HepG2 (cell line): ENCODE data around the gene ZFHX3. TPM values are rescaled to one million over a fixed set of nuclear protein-coding genes. Genes with fewer than 3 reads are reported as not detected.

Experiments
- ATAC-seq: fragments of 200-7000 bp; cut with Tn5 transposase; 3 replicates; pipeline ENCODE4 v1.9.1; 2020; ENCODE audit warnings: mild to moderate bottlenecking, moderate library complexity
- BruUV-seq: library from RNA; stranded (reverse); fragments of 400-500 nt; replicated peaks from 2 replicates; lab custom pipeline; 2021; lab: Mats Ljungman, UMichigan
- CTCF ChIA-PET: fragments of 300-600 bp; formaldehyde crosslinking; extraction: SDS; loops from one replicate; lab custom pipeline; 2021; ENCODE audit warnings: low total read pairs, inconsistent platforms, low intra/inter-chr PET ratio; lab: Yijun Ruan, JAX
- POLR2A ChIA-PET: fragments of 350-600 bp; sonication (Branson Sonifier 250); formaldehyde crosslinking; loops from one replicate; lab custom pipeline; 2020; ENCODE audit warnings: antibody characterized with exemption, inconsistent platforms; lab: Yijun Ruan, JAX
- DNase-seq: peaks from one replicate; pipeline ENCODE4 v3.0.0-alpha.2; 2015; ENCODE audit warnings: low spot score
- FAIRE-seq: peaks from 3 replicates; lab custom pipeline; 2011; peaks lifted over from hg19 to GRCh38; lab: Jason Lieb, UNC
- H2AFZ ChIP-seq: one replicate; pipeline ENCODE4 v1.6.1; 2011; ENCODE audit warnings: low read length, inconsistent platforms
- H3K27ac ChIP-seq: fragments of 300-600 bp; 3 replicates; pipeline ENCODE4 v1.8.0; 2011; ENCODE audit warnings: mixed run types, mild to moderate bottlenecking, mixed read lengths, low read length, inconsistent platforms; ENCODE audit not compliant: insufficient read depth; ENCODE audit errors: extremely low read length
- H3K27me3 ChIP-seq, 2 experiments: fragments of 200-600 bp in 1 of 2; 2 replicates in 1 of 2; 3 replicates in 1 of 2; pipeline versions ENCODE4 v1.6.0 to v1.8.0; 2011; ENCODE audit warnings: low read length in 2 of 2, mild to moderate bottlenecking in 2 of 2, moderate library complexity in 2 of 2, inconsistent platforms in 1 of 2; ENCODE audit not compliant: insufficient read depth in 2 of 2, control insufficient read depth in 1 of 2
- H3K36me3 ChIP-seq, 2 experiments: fragments of 200-600 bp in 1 of 2; replicated peaks in 1 of 2; 2 replicates in 1 of 2; 3 replicates in 1 of 2; pipeline versions ENCODE4 v1.5.1 to v1.8.0; 2011; ENCODE audit warnings: low read length in 2 of 2, inconsistent platforms in 1 of 2; ENCODE audit not compliant: insufficient read depth in 2 of 2, control insufficient read depth in 1 of 2
- H3K4me1 ChIP-seq: 2 replicates; pipeline ENCODE4 v1.5.1; 2012; ENCODE audit warnings: low read length, inconsistent platforms; ENCODE audit not compliant: insufficient read depth
- H3K4me2 ChIP-seq: 2 replicates; pipeline ENCODE4 v1.6.0; 2011; ENCODE audit warnings: low read depth, low read length, inconsistent platforms
- H3K4me3 ChIP-seq, 3 experiments: fragments of 200-600 bp in 1 of 3; sonication (generic), shearing (Covaris generic) in 1 of 3; replicated peaks in 1 of 3; 2 replicates each; pipeline ENCODE4 v1.5.1; 2011 to 2016; ENCODE audit warnings: low read length in 3 of 3, inconsistent platforms in 2 of 3, low read depth in 2 of 3, mild to moderate bottlenecking in 2 of 3, control low read depth in 1 of 3, mixed read lengths in 1 of 3; ENCODE audit not compliant: insufficient read depth in 1 of 3
- H3K79me2 ChIP-seq: one replicate; pipeline ENCODE4 v1.6.1; 2011; ENCODE audit warnings: low read length, inconsistent platforms; ENCODE audit not compliant: insufficient read depth
- H3K9ac ChIP-seq: 2 replicates; pipeline ENCODE4 v1.6.0; 2011; ENCODE audit warnings: mild to moderate bottlenecking, low read depth, low read length, inconsistent platforms; ENCODE audit not compliant: insufficient read depth
- H3K9me3 ChIP-seq: 2 replicates; pipeline ENCODE4 v1.5.1; 2012; ENCODE audit warnings: mild to moderate bottlenecking, low read length
- H4K20me1 ChIP-seq: 2 replicates; pipeline ENCODE4 v1.6.0; 2011; ENCODE audit warnings: inconsistent platforms, mild to moderate bottlenecking, low read length, moderate library complexity; ENCODE audit not compliant: insufficient read depth
- ADNP ChIP-seq: sonication (generic); formaldehyde crosslinking; IDR thresholded peaks from 2 replicates; pipeline ENCODE4 v1.4.0; 2020; ENCODE audit warnings: missing genetic modification reagents
- AGO2 ChIP-seq: fragments of 200-400 bp; formaldehyde crosslinking; optimal IDR thresholded peaks from 2 replicates; pipeline ENCODE3; 2017; ENCODE audit warnings: mild to moderate bottlenecking, low read depth, low read length, moderate library complexity
- GRHL1 ChIP-seq: sonication (generic); formaldehyde crosslinking; conservative IDR thresholded peaks from 2 replicates; pipeline ENCODE4 v1.8.0; 2022; ENCODE audit warnings: missing genetic modification reagents
- HIVEP1 ChIP-seq: sonication (generic); formaldehyde crosslinking; IDR thresholded peaks from 2 replicates; pipeline ENCODE4 v1.4.0; 2020; ENCODE audit warnings: mild to moderate bottlenecking, missing genetic modification reagents
- JDP2 ChIP-seq: sonication (generic); formaldehyde crosslinking; IDR thresholded peaks from 2 replicates; pipeline ENCODE4 v1.8.1; 2022; ENCODE audit warnings: missing genetic modification reagents, borderline replicate concordance
- RBM22 ChIP-seq: fragments of 200-400 bp; formaldehyde crosslinking; optimal IDR thresholded peaks from 2 replicates; pipeline ENCODE3; 2017; ENCODE audit warnings: mild to moderate bottlenecking, low read length, moderate library complexity
- WGBS: methylation state at CpG from one replicate; pipeline ENCODE4 v1.1.6; 2017; ENCODE audit warnings: low lambda C conversion rate; 5-methylcytosine and 5-hydroxymethylcytosine counted together
- in situ Hi-C: cut with HindIII; loops from 2 replicates; pipeline ENCODE4 v1.10.0; 2017; ENCODE audit warnings: low pct_unique_long_range_greater_than_20kb; ENCODE audit not compliant: extremely low pct_ligation_motif_present
- intact Hi-C: fragments of 100-400 bp; cut with micrococcal nuclease; formaldehyde crosslinking; loops from one replicate; pipeline ENCODE4 v1.10.0; 2022; ENCODE audit not compliant: unreplicated experiment
- polyA plus RNA-seq, 8 experiments: library from polyadenylated mRNA; depleted of rRNA in 3 of 8; stranded (reverse) in 7 of 8; unstranded in 1 of 8; fragments of >200 nt; fragmentation: Illumina TruSeq in 4 of 8; extraction: Trizol in 4 of 8; gene quantifications; 2 replicates each; pipeline versions ENCODE4 v1.2.1 to v1.2.3, GENCODE V29; 2011 to 2016; ENCODE audit warnings: low read depth in 4 of 8, missing spikeins in 1 of 8, mixed read lengths in 1 of 8; ENCODE audit not compliant: insufficient read depth in 1 of 8
- total RNA-seq, 5 experiments: library from RNA; depleted of rRNA; stranded (reverse); fragments of >200 nt; fragmentation: Illumina TruSeq; extraction: Trizol; gene quantifications; 2 replicates each; pipeline ENCODE4 v1.2.3, GENCODE V29; 2016; ENCODE audit warnings: low read depth in 1 of 5

Gene ZFHX3
- total and polyA plus RNA-seq, 2 of the 13 experiments (the other 11 are each of a cell fraction or from before 2014, with no cell fraction given), result 5.0 to 6.0 TPM

GRCh38 chr16:72797621-72798020 is 250.3 kb downstream of the ZFHX3 start (continued):
- TF ChIP-seq HIVEP1 (CRISPR knock-in tag), result no peak
- no peak for TF ChIP-seq ADNP (CRISPR knock-in tag)
- no peak for TF ChIP-seq JDP2 (CRISPR knock-in tag)
- TF ChIP-seq, all 625 proteins: peak for 0

GRCh38 chr16:72796222-72796621 is 251.7 kb downstream of the ZFHX3 start:
- Histone ChIP-seq H3K4me2 (no peak overlapping the region), H3K36me3 (peaks cover 52 to 95% of the 10 kb centered on the region in 2 experiments), H3K27ac (no peak overlapping the region), H3K4me1 (no peaks in the 10 kb centered on the region), H4K20me1 (no peaks in the 10 kb centered on the region), H3K79me2 (no peaks in the 10 kb centered on the region), H2AFZ (no peak overlapping the region), H3K9ac (no peak overlapping the region), H3K4me3 (no peak overlapping the region), H3K27me3 (no peaks in the 10 kb centered on the region), H3K9me3 (no peaks in the 10 kb centered on the region)
- ChIA-PET CTCF (no interaction called here), POLR2A (no interaction called here)
- FAIRE-seq (no peak), ATAC-seq (no peak), DNase-seq (no peak)
- in situ Hi-C loops, result no loop called here
- no peak for TF ChIP-seq GRHL1 (CRISPR knock-in tag)
- TF ChIP-seq RBM22, result peak; percentile 11
- peak; percentile 40 for TF ChIP-seq AGO2
- WGBS, result 99% methylated on average over 18 of the region's 18 CpGs
- no TSS peak for BruUV-seq
- intact Hi-C loops, result no loop called here
